Liver (tissue), 3 donors: ENCODE measurements around the gene LITAFD.
A peak's percentile ranks its signal among the peaks of the same experiment; 100 is the strongest.

Source experiments
- ATF3 ChIP-seq: IDR thresholded peaks from 2 replicates; pipeline ENCODE4 v1.6.1; 2016; ENCODE audit warnings: antibody characterized with exemption
- CTCF ChIP-seq: fragments of 150-350 bp; IDR thresholded peaks from 2 replicates; pipeline ENCODE4 v1.5.1; 2017; ENCODE audit warnings: improper control_type of control experiment, low read depth, low read length; ENCODE audit not compliant: missing input control
- GABPA ChIP-seq, 2 donors: IDR thresholded peaks in 1 of 2; conservative IDR thresholded peaks in 1 of 2; 2 replicates each; pipeline ENCODE4 v1.6.1; 2016; ENCODE audit warnings: antibody characterized with exemption in 2 of 2, mild to moderate bottlenecking in 1 of 2, moderate library complexity in 1 of 2
- HNF4A ChIP-seq, 2 donors: conservative IDR thresholded peaks; 2 replicates each; pipeline ENCODE4 v1.6.1; 2016; ENCODE audit warnings: antibody characterized with exemption in 2 of 2, mild to moderate bottlenecking in 2 of 2
- JUND ChIP-seq, 2 donors: IDR thresholded peaks; 2 replicates each; pipeline ENCODE4 v1.6.1; 2016; ENCODE audit warnings: antibody characterized with exemption in 2 of 2
- MAX ChIP-seq: IDR thresholded peaks from 2 replicates; pipeline ENCODE4 v1.6.1; 2016; ENCODE audit warnings: antibody characterized with exemption
- NR2F2 ChIP-seq: IDR thresholded peaks from 2 replicates; pipeline ENCODE4 v1.6.1; 2016; ENCODE audit warnings: antibody characterized with exemption
- RAD21 ChIP-seq, 2 donors: IDR thresholded peaks; 2 replicates each; pipeline ENCODE4 v1.6.1; 2016; ENCODE audit warnings: antibody characterized with exemption in 2 of 2, mild to moderate bottlenecking in 2 of 2
- REST ChIP-seq: IDR thresholded peaks from 2 replicates; pipeline ENCODE4 v1.6.1; 2016; ENCODE audit warnings: antibody characterized with exemption, mild to moderate bottlenecking
- TAF1 ChIP-seq: conservative IDR thresholded peaks from 2 replicates; pipeline ENCODE4 v1.6.1; 2016; ENCODE audit warnings: antibody characterized with exemption, mild to moderate bottlenecking
- YY1 ChIP-seq: IDR thresholded peaks from 2 replicates; pipeline ENCODE4 v1.6.1; 2016; ENCODE audit warnings: antibody characterized with exemption, mild to moderate bottlenecking
- ZBTB33 ChIP-seq: IDR thresholded peaks from 2 replicates; pipeline ENCODE4 v1.6.1; 2016; ENCODE audit warnings: antibody characterized with exemption
- donor health status: healthy.
- donor health status: healthy.

GRCh38 chr16:8872071-8872470 is 10.1 kb upstream of the LITAFD start:
- TF ChIP-seq CTCF (no peak), REST (no peak), MAX (peak; percentile 25), RAD21 (IDR thresholded peaks at IDR 0.05) (peak in 1 of 2 donors; percentile 39), ATF3 (no peak), JUND (IDR thresholded peaks at IDR 0.05) (peak in 1 of 2 donors; percentile 51), ZBTB33 (no peak), HNF4A (conservative IDR thresholded peaks at IDR 0.05) (peak; percentile 84 to 88), TAF1 (no peak), YY1 (no peak), GABPA (IDR thresholded peaks at IDR 0.05 in 1 of 2, conservative IDR thresholded peaks at IDR 0.05 in 1 of 2) (no peak), NR2F2 (no peak)
